Esophagus squamous epithelium (tissue), 4 donors: Measurements from ENCODE around the gene GSTA4.

Experiments used
- CTCF ChIP-seq, 6 experiments: fragments of 450-650 bp in 4 of 6; fragments of 200-600 bp in 2 of 6; sonication (generic) in 2 of 6; IDR thresholded peaks; one replicate each; pipeline ENCODE4 v1.5.1; 2016 to 2019; ENCODE audit warnings: antibody characterized with exemption in 6 of 6, mild to moderate bottlenecking in 4 of 6, moderate library complexity in 4 of 6
- POLR2A ChIP-seq, 4 donors: fragments of 450-650 bp; IDR thresholded peaks; one replicate each; pipeline ENCODE4 v1.6.1; 2017; ENCODE audit warnings: antibody characterized with exemption in 4 of 4, mild to moderate bottlenecking in 4 of 4, moderate library complexity in 3 of 4

GRCh38 chr6:52946306-52946705 is 48.8 kb downstream of the GSTA4 start:
- TF ChIP-seq CTCF (IDR thresholded peaks at IDR 0.05), result no peak
- no peak for TF ChIP-seq POLR2A (IDR thresholded peaks at IDR 0.05)
